Activated B cell treated with CpG ODN at 0.5 μM for 24 hours (primary cell): Measurements from ENCODE around the gene TMPRSS12. TPM values are rescaled to one million over a fixed set of nuclear protein-coding genes. Genes with fewer than 3 reads are reported as not detected.
"Not testable (repeated sequence)": the region's sequence is repeated elsewhere in the genome, so short reads cannot be mapped to it uniquely, and the experiment has no call there.

ENCODE experiments used
- ATAC-seq: fragments of 200-7000 bp; cut with Tn5 transposase; one replicate; pipeline ENCODE4 v1.10.0; 2021; ENCODE audit warnings: low read depth, mild to moderate bottlenecking, moderate library complexity
- CTCF ChIA-PET: fragments of 350-600 bp; sonication (Branson Sonifier 250); formaldehyde crosslinking; loops from one replicate; lab custom pipeline; 2021; ENCODE audit warnings: antibody characterized with exemption; lab: Charles Lee
- POLR2A ChIA-PET: fragments of 350-600 bp; sonication (Branson Sonifier 250); formaldehyde crosslinking; loops from one replicate; lab custom pipeline; 2021; ENCODE audit warnings: antibody characterized with exemption; lab: Charles Lee
- DNase-seq: peaks from one replicate; pipeline ENCODE4 v3.0.0; 2022
- H3K27ac Mint-ChIP-seq: one replicate; pipeline ENCODE4 v1.8.0; 2020; ENCODE audit warnings: mixed read lengths
- H3K27me3 Mint-ChIP-seq: one replicate; pipeline ENCODE4 v1.8.0; 2021; ENCODE audit warnings: mixed read lengths
- H3K36me3 Mint-ChIP-seq: one replicate; pipeline ENCODE4 v1.8.0; 2021; ENCODE audit warnings: low read depth, mixed read lengths
- H3K4me1 Mint-ChIP-seq: one replicate; pipeline ENCODE4 v1.8.0; 2021; ENCODE audit warnings: mixed read lengths
- H3K4me3 Mint-ChIP-seq: one replicate; pipeline ENCODE4 v1.8.0; 2020; ENCODE audit warnings: mild to moderate bottlenecking, mixed read lengths
- H3K9me3 Mint-ChIP-seq: one replicate; pipeline ENCODE4 v1.8.0; 2020; ENCODE audit warnings: mixed read lengths
- intact Hi-C: fragments of 100-400 bp; cut with micrococcal nuclease; formaldehyde crosslinking; loops from one replicate; pipeline ENCODE4 v1.15.1; 2024
- total RNA-seq: library from RNA; stranded (reverse); gene quantifications from 2 replicates; pipeline ENCODE4 v1.2.3, GENCODE V29; 2022
- TF ChIP-seq, protein P1 (sequence below): fragments of 200-600 bp; IDR thresholded peaks from one replicate; pipeline ENCODE4 v1.8.0; 2022; ENCODE audit warnings: antibody characterized with exemption, mild to moderate bottlenecking

The TMPRSS12 gene
- total RNA-seq, 1 donor from 2014 or later, result not detected

DNA sequence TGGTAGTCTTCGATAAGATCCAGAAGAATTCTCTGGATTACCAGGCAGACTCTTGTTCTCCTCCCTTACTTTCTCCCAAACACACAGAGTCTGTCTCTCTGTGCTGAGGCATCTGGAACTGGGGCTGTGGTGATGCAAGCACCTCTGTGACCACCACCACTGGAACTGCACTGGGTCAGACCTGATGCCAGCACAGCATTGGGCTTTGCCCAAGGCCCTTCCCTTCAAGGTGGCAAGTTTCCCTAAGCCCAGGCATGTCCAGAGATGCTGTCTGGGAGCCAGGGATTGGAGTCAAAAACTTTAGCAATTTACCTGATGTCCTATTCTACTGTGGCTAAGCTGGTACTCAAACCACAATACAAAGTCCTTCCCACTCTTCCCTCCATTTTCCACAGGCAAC is 14.6 kb upstream of the TMPRSS12 start:
- ATAC-seq (no peak), DNase-seq (no peak)
- ChIA-PET CTCF (interaction anchor here (1.6 to 6.9 kb wide), 3 partner anchors 62 to 158 kb away, joined by 4 to 205 read pairs (median 22); partner anchors contain the start of gene ATF1), POLR2A (no interaction called here)
- Mint-ChIP-seq H3K4me3 (no peak overlapping the region), H3K9me3 (peaks cover 3% of the 10 kb centered on the region), H3K27me3 (no peaks in the 10 kb centered on the region), H3K27ac (no peak overlapping the region), H3K4me1 (peaks cover 6% of the 10 kb centered on the region), H3K36me3 (no peaks in the 10 kb centered on the region)
- intact Hi-C loops, result loop anchor here (10.0 kb wide), 2 partner anchors 257 to 707 kb away; partner anchors contain the start of gene CSRNP2
- TF ChIP-seq, protein P1, sequence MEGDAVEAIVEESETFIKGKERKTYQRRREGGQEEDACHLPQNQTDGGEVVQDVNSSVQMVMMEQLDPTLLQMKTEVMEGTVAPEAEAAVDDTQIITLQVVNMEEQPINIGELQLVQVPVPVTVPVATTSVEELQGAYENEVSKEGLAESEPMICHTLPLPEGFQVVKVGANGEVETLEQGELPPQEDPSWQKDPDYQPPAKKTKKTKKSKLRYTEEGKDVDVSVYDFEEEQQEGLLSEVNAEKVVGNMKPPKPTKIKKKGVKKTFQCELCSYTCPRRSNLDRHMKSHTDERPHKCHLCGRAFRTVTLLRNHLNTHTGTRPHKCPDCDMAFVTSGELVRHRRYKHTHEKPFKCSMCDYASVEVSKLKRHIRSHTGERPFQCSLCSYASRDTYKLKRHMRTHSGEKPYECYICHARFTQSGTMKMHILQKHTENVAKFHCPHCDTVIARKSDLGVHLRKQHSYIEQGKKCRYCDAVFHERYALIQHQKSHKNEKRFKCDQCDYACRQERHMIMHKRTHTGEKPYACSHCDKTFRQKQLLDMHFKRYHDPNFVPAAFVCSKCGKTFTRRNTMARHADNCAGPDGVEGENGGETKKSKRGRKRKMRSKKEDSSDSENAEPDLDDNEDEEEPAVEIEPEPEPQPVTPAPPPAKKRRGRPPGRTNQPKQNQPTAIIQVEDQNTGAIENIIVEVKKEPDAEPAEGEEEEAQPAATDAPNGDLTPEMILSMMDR, result no peak

DNA sequence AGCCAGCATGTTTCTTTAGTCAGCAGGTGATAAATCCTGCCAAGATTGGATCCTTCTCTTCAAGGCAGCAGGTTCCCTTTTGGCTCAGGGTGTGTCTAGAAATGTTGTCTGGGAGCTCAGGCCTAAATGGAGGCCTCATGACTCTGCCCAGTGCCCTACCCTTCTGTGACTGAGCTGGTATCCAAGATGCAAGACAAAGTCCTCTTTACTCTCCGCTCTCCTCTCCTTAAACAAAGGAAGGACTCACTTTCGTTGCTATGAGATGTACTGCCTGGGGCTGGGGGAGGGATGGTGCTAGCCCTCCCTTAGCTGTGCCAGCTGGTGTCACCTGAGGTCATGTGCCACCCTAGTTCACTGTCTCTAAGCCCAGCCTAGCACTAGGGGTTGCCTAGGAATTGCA is 13.8 kb upstream of the TMPRSS12 start:
- Mint-ChIP-seq H3K27ac (no peak overlapping the region), H3K4me3 (no peak overlapping the region), H3K36me3 (peaks cover 2% of the 10 kb centered on the region), H3K4me1 (peaks cover 6% of the 10 kb centered on the region), H3K9me3 (peaks cover 8% of the 10 kb centered on the region), H3K27me3 (no peaks in the 10 kb centered on the region)
- CTCF ChIA-PET, result interaction anchor here (1.6 to 6.9 kb wide), 2 partner anchors 96 to 157 kb away, joined by 4 to 205 read pairs; a partner anchor contains a TSS
- intact Hi-C loops, result loop anchor here (10.0 kb wide), 2 partner anchors 256 to 706 kb away; partner anchors contain the start of gene CSRNP2
- POLR2A ChIA-PET, result interaction anchor here (0.5 kb wide), 1 partner anchor 69 kb away, joined by 4 read pairs; no protein-coding TSS in a partner anchor
- DNase-seq, result no peak
- no peak for ATAC-seq
- TF ChIP-seq, protein P1, result no peak

DNA sequence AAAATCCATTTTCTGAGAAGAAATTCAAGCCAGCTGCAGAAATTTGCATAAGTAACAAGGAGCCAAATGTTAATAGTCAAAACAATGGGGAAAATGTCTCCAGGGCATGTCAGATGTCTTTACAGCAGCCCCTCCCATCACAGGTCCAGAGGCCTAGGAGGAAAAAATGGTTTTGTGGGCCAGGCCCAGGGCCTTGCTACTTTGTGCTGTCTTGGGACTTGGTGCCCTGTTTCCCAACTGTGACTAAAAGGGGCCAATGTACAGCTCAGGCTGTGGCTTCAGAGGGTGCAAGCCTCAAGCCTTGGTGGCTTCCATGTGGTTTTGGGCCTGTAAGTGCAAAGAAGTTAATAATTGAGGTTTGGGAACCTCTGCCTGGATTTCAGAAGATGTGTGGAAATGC is 8.9 kb upstream of the TMPRSS12 start:
- H3K27me3 Mint-ChIP-seq, H3K27ac Mint-ChIP-seq, CTCF ChIA-PET, ATAC-seq, H3K4me3 Mint-ChIP-seq, H3K4me1 Mint-ChIP-seq, DNase-seq, intact Hi-C loops, POLR2A ChIA-PET, H3K36me3 Mint-ChIP-seq: not testable (repeated sequence)
- H3K9me3 Mint-ChIP-seq, result peaks cover 14% of the 10 kb centered on the region

DNA sequence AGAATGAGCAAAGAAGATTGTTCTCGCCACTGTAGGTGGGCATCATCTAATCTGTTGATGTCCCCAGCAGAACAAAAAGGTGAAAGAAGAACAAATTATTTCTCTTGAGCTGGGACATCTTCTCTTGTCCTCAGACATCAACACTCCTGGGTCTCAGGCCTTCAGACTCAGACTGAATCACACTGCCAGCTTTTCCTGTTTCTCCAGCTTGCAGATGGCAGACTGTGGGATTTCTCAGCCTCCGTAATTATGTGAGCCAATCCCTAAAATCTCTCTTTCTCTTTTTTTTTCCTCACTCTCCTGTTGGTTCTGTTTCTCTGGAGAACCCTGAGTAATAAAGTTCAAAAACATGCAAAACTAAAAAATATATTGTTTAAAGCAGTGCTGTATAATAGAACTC is 3.7 kb upstream of the TMPRSS12 start:
- Mint-ChIP-seq H3K4me3 (no peak overlapping the region), H3K9me3 (peaks cover 16% of the 10 kb centered on the region), H3K36me3 (no peaks in the 10 kb centered on the region), H3K27me3 (no peaks in the 10 kb centered on the region), H3K4me1 (no peaks in the 10 kb centered on the region), H3K27ac (no peak overlapping the region)
- no peak for ATAC-seq
- intact Hi-C loops, result no loop called here
- POLR2A ChIA-PET, result no interaction called here
- no peak for DNase-seq
- CTCF ChIA-PET, result no interaction called here
- TF ChIP-seq, protein P1, result no peak

DNA sequence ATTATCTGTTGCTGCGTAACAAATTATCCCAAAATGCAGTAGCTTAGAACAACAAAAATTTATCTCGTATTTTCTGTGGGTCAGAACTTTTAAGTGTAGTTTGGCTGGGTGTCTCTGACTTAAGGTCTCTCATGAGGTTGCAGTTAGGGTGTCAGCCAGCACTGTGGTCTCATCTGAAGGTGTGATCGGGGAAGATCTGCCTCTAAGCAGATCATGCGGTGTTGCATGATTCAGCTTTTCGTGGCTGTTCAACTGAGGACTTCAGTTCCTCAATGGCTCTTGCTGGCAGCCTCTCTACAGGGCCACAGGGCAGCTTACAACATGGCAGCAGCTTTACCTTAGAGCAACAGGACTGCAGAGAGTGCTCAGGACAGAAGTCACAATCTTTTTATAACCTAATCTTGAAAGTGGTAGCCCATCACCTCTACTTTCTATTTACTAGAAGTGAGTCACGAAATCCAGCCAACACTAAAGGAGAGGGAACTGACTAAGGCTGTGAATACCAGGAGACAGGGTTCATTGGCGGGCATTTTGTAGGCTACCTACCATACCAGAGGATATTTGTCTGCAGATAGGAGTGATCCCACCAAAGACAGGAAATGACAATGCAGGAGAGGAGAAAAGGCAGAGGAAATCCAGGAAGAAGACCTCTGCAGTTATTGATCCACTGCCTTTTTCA is 1.8 kb upstream of the TMPRSS12 start:
- Mint-ChIP-seq H3K4me1 (no peaks in the 10 kb centered on the region), H3K4me3 (no peak overlapping the region), H3K27me3 (no peaks in the 10 kb centered on the region), H3K27ac (no peak overlapping the region), H3K36me3 (no peaks in the 10 kb centered on the region), H3K9me3 (peaks cover 9% of the 10 kb centered on the region)
- DNase-seq, result no peak
- ChIA-PET POLR2A (no interaction called here), CTCF (no interaction called here)
- no peak for ATAC-seq
- TF ChIP-seq, protein P1, result no peak
- intact Hi-C loops, result no loop called here
